A549 (cell line): Measurements from ENCODE around the gene ARAP1. TPM values are rescaled to one million over a fixed set of nuclear protein-coding genes. Genes with fewer than 3 reads are reported as not detected.

Experiments
- ATAC-seq, 2 experiments: fragments of 200-7000 bp in 1 of 2; fragments of >200 bp in 1 of 2; cut with Nextera tagmentation in 1 of 2; cut with Tn5 transposase in 1 of 2; 3 replicates each; pipeline versions ENCODE4 v1.8.0 to v1.9.1; 2018 to 2020; ENCODE audit warnings: mild to moderate bottlenecking in 1 of 2, moderate library complexity in 1 of 2
- CTCF ChIA-PET: fragments of 300-600 bp; sonication (Branson Sonifier 250); formaldehyde crosslinking; extraction: SDS; loops from one replicate; lab custom pipeline; 2021; ENCODE audit warnings: antibody characterized with exemption, inconsistent platforms; lab: Yijun Ruan, JAX
- POLR2A ChIA-PET: fragments of 350-600 bp; formaldehyde crosslinking; extraction: SDS; loops from one replicate; lab custom pipeline; 2021; ENCODE audit warnings: antibody characterized with exemption, inconsistent platforms; lab: Yijun Ruan, JAX
- DNase-seq, 2 experiments: peaks; one replicate each; pipeline versions ENCODE4 v3.0.0 to v3.0.0-alpha.2; 2011 to 2016; ENCODE audit warnings: low read depth in 1 of 2, low spot score in 1 of 2
- FAIRE-seq: peaks from 2 replicates; lab custom pipeline; 2011; peaks lifted over from hg19 to GRCh38; lab: Jason Lieb, UNC
- H3K27ac ChIP-seq, 2 experiments: fragments of >200 bp; sonication (Bioruptor Twin); formaldehyde crosslinking; 3 replicates each; pipeline ENCODE4 v1.5.1; 2016 to 2017
- H3K4me1 ChIP-seq: fragments of >200 bp; sonication (Bioruptor Twin); formaldehyde crosslinking; 3 replicates; pipeline ENCODE4 v1.6.1; 2016
- H3K4me2 ChIP-seq: fragments of >200 bp; sonication (Bioruptor Twin); formaldehyde crosslinking; 3 replicates; pipeline ENCODE4 v1.6.1; 2016
- H3K4me3 ChIP-seq: fragments of >200 bp; sonication (Bioruptor Twin); formaldehyde crosslinking; 3 replicates; pipeline ENCODE4 v1.5.1; 2016
- H3K9me3 ChIP-seq: fragments of >200 bp; sonication (Bioruptor Twin); formaldehyde crosslinking; 3 replicates; pipeline ENCODE4 v1.6.1; 2016
- BHLHE40 ChIP-seq: IDR thresholded peaks from 2 replicates; pipeline ENCODE4 v1.6.1; 2012; ENCODE audit warnings: low read depth, low read length, inconsistent platforms
- CBX8 ChIP-seq: fragments of 200-600 bp; sonication (generic); IDR thresholded peaks from 2 replicates; pipeline ENCODE4 v1.6.1; 2016
- EHF ChIP-seq: fragments of 250-450 bp; sonication (Bioruptor Pico); IDR thresholded peaks from 2 replicates; pipeline ENCODE4 v1.5.0; 2020; ENCODE audit warnings: mild to moderate bottlenecking
- FOSL2 ChIP-seq, 2 experiments: fragments of 450-650 bp in 1 of 2; fragments of >200 bp in 1 of 2; sonication (Bioruptor Twin) in 1 of 2; formaldehyde crosslinking; IDR thresholded peaks; 2 replicates each; pipeline versions ENCODE4 v1.5.0 to v1.6.1; 2016 to 2020; ENCODE audit warnings: mild to moderate bottlenecking in 1 of 2, moderate library complexity in 1 of 2
- FOXS1 ChIP-seq: fragments of 250-450 bp; sonication (Bioruptor Pico); IDR thresholded peaks from 2 replicates; pipeline ENCODE4 v1.5.0; 2020; ENCODE audit warnings: mild to moderate bottlenecking, moderate library complexity
- HDAC2 ChIP-seq: fragments of 200-600 bp; sonication (generic); IDR thresholded peaks from 2 replicates; pipeline ENCODE4 v1.6.1; 2016
- HEYL ChIP-seq: fragments of 250-450 bp; sonication (Bioruptor Pico); IDR thresholded peaks from 2 replicates; pipeline ENCODE4 v1.8.0; 2021; ENCODE audit warnings: mild to moderate bottlenecking, moderate library complexity
- HOXA7 ChIP-seq: fragments of 250-450 bp; sonication (Bioruptor Pico); IDR thresholded peaks from 2 replicates; pipeline ENCODE4 v1.5.0; 2020; ENCODE audit warnings: mild to moderate bottlenecking, moderate library complexity
- HOXB5 ChIP-seq: fragments of 250-450 bp; sonication (Bioruptor Pico); IDR thresholded peaks from 2 replicates; pipeline ENCODE4 v1.5.0; 2020; ENCODE audit warnings: mild to moderate bottlenecking, moderate library complexity
- JUN ChIP-seq, 2 experiments: fragments of >200 bp; sonication (Bioruptor Twin); formaldehyde crosslinking; IDR thresholded peaks; 2 replicates in 1 of 2; 3 replicates in 1 of 2; pipeline ENCODE4 v1.6.1; 2016 to 2017
- JUNB ChIP-seq: fragments of >200 bp; sonication (Bioruptor Twin); formaldehyde crosslinking; IDR thresholded peaks from 2 replicates; pipeline ENCODE4 v1.6.1; 2016
- KDM1A ChIP-seq: fragments of 200-600 bp; sonication (generic); IDR thresholded peaks from 2 replicates; pipeline ENCODE4 v1.6.1; 2016; ENCODE audit warnings: low read depth, mild to moderate bottlenecking
- MAZ ChIP-seq: fragments of 150-350 bp; IDR thresholded peaks from 2 replicates; pipeline ENCODE4 v1.6.1; 2014; ENCODE audit warnings: antibody characterized with exemption, low read depth, low read length, borderline replicate concordance
- MYC ChIP-seq: IDR thresholded peaks from 2 replicates; pipeline ENCODE4 v1.6.1; 2012; ENCODE audit warnings: mild to moderate bottlenecking, inconsistent platforms, low read length, improper control_type of control experiment, borderline replicate concordance
- NFE2L2 ChIP-seq: fragments of 150-350 bp; conservative IDR thresholded peaks from 2 replicates; pipeline ENCODE4 v1.6.1; 2014; ENCODE audit warnings: low read length
- NPAS2 ChIP-seq: fragments of 250-450 bp; sonication (Bioruptor Pico); IDR thresholded peaks from 2 replicates; pipeline ENCODE4 v1.8.0; 2022; ENCODE audit warnings: mild to moderate bottlenecking, moderate library complexity, borderline replicate concordance
- NR3C1 ChIP-seq: fragments of >200 bp; sonication (Bioruptor Twin); formaldehyde crosslinking; IDR thresholded peaks from 3 replicates; pipeline ENCODE4 v1.6.1; 2017
- POLR2A ChIP-seq: IDR thresholded peaks from 2 replicates; pipeline ENCODE4 v1.6.1; 2012; ENCODE audit warnings: mild to moderate bottlenecking, low read length
- RARB ChIP-seq: fragments of 250-450 bp; sonication (Bioruptor Pico); IDR thresholded peaks from 2 replicates; pipeline ENCODE4 v1.8.0; 2021; ENCODE audit warnings: mild to moderate bottlenecking, moderate library complexity
- RFX5 ChIP-seq: fragments of 450-650 bp; IDR thresholded peaks from 2 replicates; pipeline ENCODE4 v1.7.1; 2014; ENCODE audit warnings: antibody characterized with exemption, mild to moderate bottlenecking, moderate library complexity
- RNF2 ChIP-seq: fragments of 200-600 bp; sonication (generic); IDR thresholded peaks from 2 replicates; pipeline ENCODE4 v1.6.1; 2016; ENCODE audit warnings: low read depth, mild to moderate bottlenecking, antibody characterized with exemption, moderate library complexity, borderline replicate concordance
- TFCP2L1 ChIP-seq: fragments of 250-450 bp; sonication (Bioruptor Pico); IDR thresholded peaks from 2 replicates; pipeline ENCODE4 v1.5.0; 2021; ENCODE audit warnings: mild to moderate bottlenecking
- TP53 ChIP-seq: fragments of 250-450 bp; sonication (Bioruptor Pico); IDR thresholded peaks from 2 replicates; pipeline ENCODE4 v1.5.0; 2021; ENCODE audit warnings: mild to moderate bottlenecking, moderate library complexity
- WGBS: methylation state at CpG from one replicate; pipeline ENCODE4 v1.1.6; 2017; ENCODE audit errors: missing lambda C conversion rate; 5-methylcytosine and 5-hydroxymethylcytosine counted together
- polyA plus RNA-seq, 4 experiments: library from polyadenylated mRNA; depleted of rRNA in 3 of 4; stranded (reverse); fragments of >200 nt; fragmentation: RNase III in 1 of 4; extraction: RNeasy Plus Mini Kit Qiagen cat#74134 plus additional on column Dnase treatment in 1 of 4; gene quantifications; 2 replicates in 3 of 4; 3 replicates in 1 of 4; pipeline ENCODE4 v1.2.3, GENCODE V29; 2011 to 2017
- TF ChIP-seq, protein P1 (sequence below): fragments of >200 bp; sonication (Bioruptor Twin); formaldehyde crosslinking; IDR thresholded peaks from 3 replicates; pipeline ENCODE4 v1.6.1; 2016
- TF ChIP-seq, protein P2 (sequence below): fragments of 450-650 bp; IDR thresholded peaks from 2 replicates; pipeline ENCODE4 v1.6.1; 2014; ENCODE audit warnings: antibody characterized with exemption
- TF ChIP-seq, protein P3 (sequence below): fragments of 250-450 bp; sonication (Bioruptor Pico); IDR thresholded peaks from 2 replicates; pipeline ENCODE4 v1.5.0; 2021; ENCODE audit warnings: mild to moderate bottlenecking, moderate library complexity, borderline replicate concordance
- TF ChIP-seq, protein P4 (sequence below): IDR thresholded peaks from 2 replicates; pipeline ENCODE4 v1.6.1; 2012

Gene ARAP1
- polyA plus RNA-seq, 2 of the 4 experiments (the other 2 are of a cell fraction) = 29.5 to 30.1 TPM

DNA sequence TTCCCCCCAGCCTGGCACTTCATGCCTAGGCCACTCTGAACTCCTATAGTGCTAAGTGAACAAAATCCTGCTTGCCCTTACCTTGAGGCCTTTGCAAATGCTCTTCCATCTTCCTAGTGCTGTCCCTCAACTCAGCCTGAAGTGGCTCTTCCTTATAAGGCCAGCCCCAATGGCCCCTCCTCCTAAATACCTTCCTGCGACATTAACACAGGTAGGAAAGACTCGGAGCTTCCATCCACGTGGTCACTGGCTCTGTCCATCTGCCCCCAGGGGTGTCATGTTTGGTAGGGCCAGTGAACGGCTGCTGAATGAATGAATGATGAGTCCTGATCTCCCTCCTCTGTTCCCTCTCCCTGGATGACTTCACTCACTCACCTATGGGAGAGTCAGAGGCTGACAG lies 82.2 kb downstream of the ARAP1 start:
- ATAC-seq = no peak
- Histone ChIP-seq H3K4me2 (no peak overlapping the region), H3K4me3 (no peak overlapping the region), H3K4me1 (no peaks in the 10 kb centered on the region), H3K9me3 (peaks cover 12% of the 10 kb centered on the region; the same call in 2 of the 3 replicates), H3K27ac (no peak overlapping the region)
- POLR2A ChIA-PET = no interaction called here
- CTCF ChIA-PET = interaction anchor here (2.4 to 12.4 kb wide), 2 partner anchors 13 to 27 kb away, joined by 9 to 132 read pairs; no protein-coding TSS in a partner anchor
- FAIRE-seq = no peak
- DNase-seq = no peak
- TF ChIP-seq RFX5 (no peak), HOXA7 (CRISPR knock-in tag) (no peak), NR3C1 (no peak), HOXB5 (no peak), MAZ (no peak), TP53 (CRISPR knock-in tag) (no peak), HEYL (CRISPR knock-in tag) (no peak), POLR2A (no peak), RARB (CRISPR knock-in tag) (no peak), TFCP2L1 (CRISPR knock-in tag) (no peak), JUNB (no peak)
- WGBS = 30% methylated on average over 4 of the region's 4 CpGs

DNA sequence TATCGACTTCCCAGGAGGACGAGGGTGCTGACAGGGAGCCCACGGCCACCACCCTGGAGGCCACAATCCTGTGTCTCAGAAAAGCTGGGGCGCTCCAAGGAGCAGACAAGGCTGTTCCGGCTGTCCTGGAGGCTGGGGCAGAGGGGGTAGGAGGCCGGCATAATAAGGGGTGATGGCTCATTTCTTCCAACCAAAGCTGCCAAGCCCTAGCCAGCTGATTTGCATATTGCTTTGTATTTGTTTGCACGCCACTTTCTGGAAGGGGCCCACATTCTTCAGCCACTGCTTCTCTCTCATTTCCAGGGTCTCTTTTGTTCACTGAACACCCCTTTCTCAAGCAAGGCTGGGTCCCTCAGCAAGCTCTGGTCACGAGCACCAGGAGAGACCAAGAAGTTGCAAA lies 82.7 kb downstream of the ARAP1 start:
- H3K27ac ChIP-seq = no peak overlapping the region
- no peak for ATAC-seq
- 31% methylated on average over 8 of the region's 8 CpGs for WGBS
- ChIA-PET CTCF (interaction anchor here (1.2 to 12.4 kb wide), 5 partner anchors 14 to 124 kb away, joined by 3 to 132 read pairs (median 4); partner anchors contain the start of gene STARD10), POLR2A (no interaction called here)
- no peak overlapping the region for H3K4me3 ChIP-seq
- no peak overlapping the region for H3K4me2 ChIP-seq
- DNase-seq = no peak
- no peak for FAIRE-seq
- peaks cover 12% of the 10 kb centered on the region; the same call in 2 of the 3 replicates for H3K9me3 ChIP-seq
- H3K4me1 ChIP-seq = no peaks in the 10 kb centered on the region
- TF ChIP-seq FOXS1 (CRISPR knock-in tag) (no peak), RNF2 (no peak), TP53 (CRISPR knock-in tag) (no peak), MAZ (no peak), KDM1A (no peak), FOSL2 (IDR thresholded peaks at IDR 0.05) (no peak), FOSL2 (CRISPR knock-in tag; IDR thresholded peaks at IDR 0.05) (no peak), NPAS2 (CRISPR knock-in tag) (no peak), HOXB5 (no peak), NFE2L2 (no peak), HDAC2 (no peak), MYC (no peak), RFX5 (no peak), EHF (CRISPR knock-in tag) (no peak), BHLHE40 (no peak), JUN (IDR thresholded peaks at IDR 0.05) (no peak), CBX8 (no peak)
- TF ChIP-seq, protein P1, sequence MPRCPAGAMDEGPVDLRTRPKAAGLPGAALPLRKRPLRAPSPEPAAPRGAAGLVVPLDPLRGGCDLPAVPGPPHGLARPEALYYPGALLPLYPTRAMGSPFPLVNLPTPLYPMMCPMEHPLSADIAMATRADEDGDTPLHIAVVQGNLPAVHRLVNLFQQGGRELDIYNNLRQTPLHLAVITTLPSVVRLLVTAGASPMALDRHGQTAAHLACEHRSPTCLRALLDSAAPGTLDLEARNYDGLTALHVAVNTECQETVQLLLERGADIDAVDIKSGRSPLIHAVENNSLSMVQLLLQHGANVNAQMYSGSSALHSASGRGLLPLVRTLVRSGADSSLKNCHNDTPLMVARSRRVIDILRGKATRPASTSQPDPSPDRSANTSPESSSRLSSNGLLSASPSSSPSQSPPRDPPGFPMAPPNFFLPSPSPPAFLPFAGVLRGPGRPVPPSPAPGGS = no peak
- TF ChIP-seq, protein P2, sequence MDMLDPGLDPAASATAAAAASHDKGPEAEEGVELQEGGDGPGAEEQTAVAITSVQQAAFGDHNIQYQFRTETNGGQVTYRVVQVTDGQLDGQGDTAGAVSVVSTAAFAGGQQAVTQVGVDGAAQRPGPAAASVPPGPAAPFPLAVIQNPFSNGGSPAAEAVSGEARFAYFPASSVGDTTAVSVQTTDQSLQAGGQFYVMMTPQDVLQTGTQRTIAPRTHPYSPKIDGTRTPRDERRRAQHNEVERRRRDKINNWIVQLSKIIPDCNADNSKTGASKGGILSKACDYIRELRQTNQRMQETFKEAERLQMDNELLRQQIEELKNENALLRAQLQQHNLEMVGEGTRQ = no peak
- TF ChIP-seq, protein P3, sequence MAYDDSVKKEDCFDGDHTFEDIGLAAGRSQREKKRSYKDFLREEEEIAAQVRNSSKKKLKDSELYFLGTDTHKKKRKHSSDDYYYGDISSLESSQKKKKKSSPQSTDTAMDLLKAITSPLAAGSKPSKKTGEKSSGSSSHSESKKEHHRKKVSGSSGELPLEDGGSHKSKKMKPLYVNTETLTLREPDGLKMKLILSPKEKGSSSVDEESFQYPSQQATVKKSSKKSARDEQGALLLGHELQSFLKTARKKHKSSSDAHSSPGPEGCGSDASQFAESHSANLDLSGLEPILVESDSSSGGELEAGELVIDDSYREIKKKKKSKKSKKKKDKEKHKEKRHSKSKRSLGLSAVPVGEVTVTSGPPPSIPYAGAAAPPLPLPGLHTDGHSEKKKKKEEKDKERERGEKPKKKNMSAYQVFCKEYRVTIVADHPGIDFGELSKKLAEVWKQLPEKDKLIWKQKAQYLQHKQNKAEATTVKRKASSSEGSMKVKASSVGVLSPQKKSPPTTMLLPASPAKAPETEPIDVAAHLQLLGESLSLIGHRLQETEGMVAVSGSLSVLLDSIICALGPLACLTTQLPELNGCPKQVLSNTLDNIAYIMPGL = no peak
- TF ChIP-seq, protein P4, sequence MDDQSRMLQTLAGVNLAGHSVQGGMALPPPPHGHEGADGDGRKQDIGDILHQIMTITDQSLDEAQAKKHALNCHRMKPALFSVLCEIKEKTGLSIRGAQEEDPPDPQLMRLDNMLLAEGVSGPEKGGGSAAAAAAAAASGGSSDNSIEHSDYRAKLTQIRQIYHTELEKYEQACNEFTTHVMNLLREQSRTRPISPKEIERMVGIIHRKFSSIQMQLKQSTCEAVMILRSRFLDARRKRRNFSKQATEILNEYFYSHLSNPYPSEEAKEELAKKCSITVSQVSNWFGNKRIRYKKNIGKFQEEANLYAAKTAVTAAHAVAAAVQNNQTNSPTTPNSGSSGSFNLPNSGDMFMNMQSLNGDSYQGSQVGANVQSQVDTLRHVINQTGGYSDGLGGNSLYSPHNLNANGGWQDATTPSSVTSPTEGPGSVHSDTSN = no peak
- TF ChIP-seq, all 56 proteins: peak for 0
